ENCODE measurements around the gene NOCT.
"Not testable (repeated sequence)": the region's sequence is repeated elsewhere in the genome, so short reads cannot be mapped to it uniquely, and the experiment has no call there.

Gene NOCT

DNA sequence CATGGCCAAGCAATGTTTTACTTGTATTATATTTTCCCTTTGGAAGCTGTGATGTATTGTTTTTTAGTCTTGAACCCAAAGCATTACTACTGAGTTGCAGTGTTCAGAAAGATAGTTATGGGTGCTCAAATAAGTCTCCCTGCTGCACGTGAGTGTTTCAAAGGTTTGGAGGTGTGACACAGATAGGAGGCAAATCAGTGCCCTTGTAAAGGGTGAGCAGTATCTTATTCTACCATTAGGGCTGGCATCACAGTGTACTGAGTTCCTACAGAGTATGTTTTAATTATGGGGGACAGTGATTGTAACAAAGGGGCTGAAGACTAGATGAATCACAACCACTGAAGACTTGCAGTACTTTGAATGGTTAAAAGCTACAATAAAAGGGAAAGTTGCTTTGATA is 38.3 kb downstream of the NOCT start:
- DNase-seq: no peak

DNA sequence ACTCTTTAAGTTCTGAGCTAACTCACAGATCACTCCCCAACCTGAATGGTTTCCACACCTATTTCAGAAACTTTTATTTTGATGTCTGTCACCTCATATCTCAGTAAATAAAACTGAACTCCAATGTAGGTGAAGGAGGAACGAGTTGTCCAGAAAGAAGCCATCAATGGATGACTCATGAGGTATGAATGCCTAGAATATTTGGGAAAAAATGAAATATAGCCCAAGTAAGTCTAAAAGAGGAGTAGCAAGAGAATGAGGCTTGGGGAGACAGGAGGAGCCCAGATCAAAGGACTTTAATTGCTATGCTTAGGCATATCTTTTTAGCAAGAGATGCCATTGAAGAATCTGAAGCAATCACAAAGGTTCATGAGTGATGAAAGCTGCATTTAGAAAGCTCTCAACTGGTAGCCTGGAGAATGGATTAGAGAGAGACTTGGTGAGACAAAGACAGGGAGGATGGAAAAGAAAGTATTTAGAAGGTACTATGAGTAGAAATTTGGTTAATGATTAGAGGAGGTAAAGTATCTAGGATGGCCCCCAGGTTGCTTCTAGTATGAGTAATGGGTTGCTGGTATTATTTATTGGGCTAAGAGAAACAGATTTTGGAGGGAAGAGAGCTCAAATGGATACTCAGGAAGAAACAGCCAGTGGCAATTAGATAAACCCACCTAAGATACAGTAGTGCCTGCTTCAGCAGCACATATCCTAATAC is 39.4 kb downstream of the NOCT start:
- no peak for DNase-seq

DNA sequence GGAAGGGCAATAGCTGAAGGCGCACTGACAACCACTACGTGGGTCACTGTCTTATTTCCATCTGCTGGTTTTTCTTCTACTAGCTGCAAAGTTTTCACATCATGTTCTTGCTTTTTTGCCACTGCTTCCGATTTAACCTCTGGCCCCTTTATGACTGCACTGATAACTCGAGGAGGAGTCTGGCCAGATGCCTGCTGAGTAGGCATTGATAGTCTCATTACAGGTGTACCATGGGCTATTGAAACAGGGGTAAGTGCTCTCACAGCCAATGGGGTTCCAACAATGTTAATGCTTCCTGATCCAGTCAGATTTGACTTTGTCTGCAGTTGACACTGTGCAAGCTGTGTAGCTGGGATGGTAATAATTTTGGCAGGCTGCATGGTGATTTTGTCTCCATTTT is 43.4 kb downstream of the NOCT start:
- not testable (repeated sequence) for DNase-seq

DNA sequence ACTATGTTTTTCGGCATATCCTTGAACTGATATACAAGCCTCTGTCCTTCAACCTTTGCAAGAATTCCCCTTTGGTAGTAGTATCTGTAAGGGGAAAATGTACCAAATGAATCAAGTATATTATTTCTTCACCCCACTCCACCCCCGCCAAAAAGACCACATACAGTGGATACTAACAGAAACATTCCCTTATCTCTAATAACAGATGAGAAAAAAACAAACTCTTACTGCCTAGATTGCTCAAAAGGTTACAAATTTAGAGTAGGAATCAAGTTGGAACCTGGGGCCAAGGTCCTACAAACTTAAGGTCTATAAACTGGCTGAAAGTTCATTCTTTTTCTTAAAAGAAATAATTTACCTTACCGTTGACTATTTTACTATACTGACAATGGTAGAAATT is 45.0 kb downstream of the NOCT start:
- DNase-seq: no peak

DNA sequence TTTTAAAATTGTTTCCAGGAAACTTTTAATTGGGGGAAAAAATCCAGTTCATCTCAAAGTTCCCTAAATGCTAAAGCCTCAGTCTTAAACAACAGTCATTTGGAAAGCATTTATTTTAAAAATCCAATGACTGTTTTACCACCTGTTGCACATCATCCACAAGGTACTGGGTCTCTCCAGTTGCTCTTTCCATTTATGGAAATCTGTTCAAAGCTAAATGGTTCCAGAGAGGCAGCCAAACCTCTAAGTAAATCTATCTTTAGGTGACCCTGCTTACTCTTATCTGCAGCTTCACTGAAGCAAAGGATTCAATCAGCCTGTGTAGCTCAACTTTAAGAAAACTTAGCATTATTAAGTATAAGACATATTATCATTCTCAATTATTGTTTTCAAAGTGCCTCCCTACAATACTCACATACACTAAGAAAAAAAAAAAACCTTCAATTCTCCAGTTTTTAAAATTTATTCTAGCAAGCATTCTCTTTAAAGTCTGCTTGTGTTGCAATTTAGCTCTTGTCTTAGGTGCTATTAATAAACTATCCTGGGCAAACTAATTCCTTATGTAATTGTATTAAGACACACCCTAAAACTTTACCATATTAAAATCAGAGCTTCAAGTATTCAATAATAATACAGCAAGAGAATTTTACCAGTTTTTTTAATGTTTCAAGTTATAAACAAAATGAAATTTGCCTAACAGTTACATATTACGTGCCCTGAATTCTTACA is 60.6 kb downstream of the NOCT start:
- DNase-seq: no peak

DNA sequence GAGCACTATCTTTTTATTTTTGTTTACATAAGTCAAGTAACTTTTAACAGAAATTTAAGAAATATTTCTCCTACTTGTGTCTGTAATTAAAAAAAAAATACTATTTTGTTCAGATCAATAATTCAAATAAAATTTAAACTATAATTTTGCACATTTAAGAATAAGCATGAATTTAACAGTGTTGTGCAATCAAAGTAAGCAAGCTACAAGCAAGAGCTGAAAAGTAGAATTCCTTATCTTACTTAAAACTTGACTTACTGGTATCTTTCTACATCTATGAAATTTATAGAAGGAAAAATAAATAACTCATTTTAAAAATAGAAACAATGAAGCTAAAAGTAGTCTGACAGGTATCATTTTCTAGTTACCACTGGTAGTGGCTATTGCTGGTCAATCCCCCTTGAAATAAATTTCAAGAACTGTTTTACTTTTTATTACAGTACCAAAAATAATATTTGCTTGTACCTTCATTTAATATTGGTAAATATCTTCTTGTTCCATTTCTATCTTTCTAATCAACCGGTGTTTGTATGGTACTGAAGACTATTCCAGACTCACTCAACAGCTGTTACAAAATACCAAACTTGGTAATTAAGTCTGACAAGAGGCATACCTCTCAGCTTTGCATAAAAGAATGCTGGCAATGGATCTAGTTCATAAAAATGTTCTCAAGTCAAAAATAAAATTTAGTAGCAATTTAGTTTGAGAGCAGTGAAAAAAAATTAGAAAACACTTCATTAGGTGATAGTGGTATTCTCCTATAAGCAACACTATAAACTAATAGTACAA is 62.2 kb downstream of the NOCT start:
- no peak for DNase-seq

DNA sequence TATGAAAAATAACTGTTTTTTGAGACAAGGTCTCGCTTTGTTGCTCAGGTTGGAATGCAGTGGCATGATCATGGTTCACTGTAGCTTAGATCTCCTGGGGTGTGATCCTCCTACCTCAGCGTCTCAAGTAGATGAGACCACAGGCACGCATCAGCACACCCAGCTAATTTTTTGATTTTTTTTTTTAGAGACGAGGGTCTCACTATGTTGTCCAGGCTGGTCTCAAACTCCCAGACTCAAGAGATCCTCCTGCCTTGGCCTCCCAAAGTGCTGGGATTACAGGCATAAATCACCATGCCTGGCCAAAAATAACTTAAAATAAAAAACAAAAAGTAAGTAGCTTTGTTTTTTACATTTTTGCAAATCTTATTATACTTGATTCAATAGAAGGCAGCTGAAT is 63.3 kb downstream of the NOCT start:
- DNase-seq: no peak

DNA sequence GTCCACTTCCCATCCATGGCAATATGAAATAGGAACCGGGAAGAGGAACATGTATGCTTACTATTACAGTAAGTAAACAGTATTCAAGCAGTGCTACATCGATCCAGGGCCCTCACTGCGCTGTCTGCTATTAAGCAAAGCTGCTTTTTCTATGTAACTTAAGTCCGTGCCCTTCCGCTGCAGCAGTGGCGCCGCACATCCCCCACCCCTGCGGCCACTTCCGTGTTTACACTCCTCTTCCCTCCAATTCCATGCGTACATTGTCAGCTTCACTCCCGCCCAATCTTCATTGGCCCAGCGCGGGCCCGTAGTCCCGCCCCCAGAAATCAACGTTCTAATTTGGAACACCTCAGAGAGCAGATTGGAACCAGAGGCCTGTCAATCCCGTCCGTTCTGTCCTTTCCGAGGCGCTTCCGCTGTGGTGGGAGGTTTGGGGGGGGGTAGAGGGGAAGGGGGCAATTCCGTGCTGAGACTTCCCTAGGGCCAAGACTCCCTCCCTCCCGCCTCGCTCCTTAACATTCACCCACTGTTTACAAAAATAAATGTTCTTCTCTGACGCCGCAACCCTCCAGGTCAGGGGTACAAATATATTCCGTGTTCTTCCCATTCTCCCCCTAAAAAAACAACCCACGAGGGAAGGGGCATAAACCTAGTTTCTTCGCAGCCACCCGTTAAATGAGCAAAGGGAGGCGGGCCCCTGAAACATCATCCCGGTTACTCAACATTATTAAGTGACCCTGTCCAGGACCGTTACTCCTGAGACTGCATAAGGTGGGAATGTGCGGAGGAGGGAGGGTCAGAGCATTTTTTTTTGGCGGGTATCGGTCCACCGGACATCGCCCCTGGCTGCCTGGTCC is 67.4 kb downstream of the NOCT start:
- peak; percentile 83 for DNase-seq

DNA sequence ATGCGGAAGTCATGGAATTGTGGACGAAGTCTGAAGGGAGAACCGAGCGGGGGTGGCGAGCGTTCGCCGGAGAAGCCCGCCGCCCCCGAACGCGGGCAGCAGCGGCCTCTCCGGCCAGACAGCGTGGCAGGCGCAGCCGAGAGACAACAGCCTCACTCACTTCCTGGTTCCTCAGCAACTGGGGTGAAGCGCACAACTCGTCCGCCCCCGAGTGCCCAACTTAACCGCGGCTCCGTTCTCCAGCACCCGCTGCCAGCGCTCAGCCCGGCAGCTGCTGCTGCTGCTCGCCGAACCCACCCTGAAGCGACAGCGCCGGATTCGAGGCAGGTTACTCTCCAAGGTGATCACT is 68.0 kb downstream of the NOCT start:
- peak; percentile 58 for DNase-seq

DNA sequence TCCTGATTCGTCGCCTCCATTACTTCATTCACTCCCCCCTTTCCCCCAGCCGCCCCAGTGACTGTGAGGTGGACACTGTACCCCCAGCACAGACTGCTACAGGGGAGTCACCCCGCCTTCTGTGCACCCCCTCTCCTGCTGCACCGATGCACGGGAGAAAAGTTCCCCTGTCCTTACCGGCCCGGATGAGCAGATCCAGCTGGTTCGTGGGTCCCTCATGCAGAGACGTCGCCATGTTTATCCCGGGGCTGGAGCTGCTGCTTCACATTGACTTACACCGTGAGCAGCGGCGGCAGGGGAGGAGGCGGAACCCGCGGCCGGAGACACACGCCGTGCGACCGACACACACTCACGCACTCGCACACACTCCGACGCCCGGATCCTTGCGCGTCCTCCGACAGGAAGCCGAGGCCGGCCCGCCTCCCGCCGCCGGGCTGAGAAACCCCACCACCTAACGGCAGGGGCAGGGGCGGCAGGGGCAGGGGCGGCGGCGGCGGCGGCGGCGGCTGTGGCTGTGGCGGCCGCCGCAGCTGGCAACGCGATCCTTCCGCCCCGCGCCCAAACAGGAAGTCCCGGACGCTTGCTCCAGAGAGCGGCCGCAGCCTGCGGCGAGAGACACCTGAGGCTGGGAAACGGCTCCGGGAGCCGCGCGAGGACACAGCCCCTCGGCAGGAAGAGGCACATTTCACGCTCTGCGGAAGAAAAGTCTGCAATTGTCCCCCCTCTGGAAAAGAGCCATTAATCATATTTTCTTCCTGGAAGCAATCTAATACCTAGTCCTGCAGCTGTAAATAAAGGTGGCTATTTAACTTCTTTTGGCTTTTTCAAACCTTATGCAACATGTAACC is 68.6 kb downstream of the NOCT start:
- peak; percentile 87 for DNase-seq

DNA sequence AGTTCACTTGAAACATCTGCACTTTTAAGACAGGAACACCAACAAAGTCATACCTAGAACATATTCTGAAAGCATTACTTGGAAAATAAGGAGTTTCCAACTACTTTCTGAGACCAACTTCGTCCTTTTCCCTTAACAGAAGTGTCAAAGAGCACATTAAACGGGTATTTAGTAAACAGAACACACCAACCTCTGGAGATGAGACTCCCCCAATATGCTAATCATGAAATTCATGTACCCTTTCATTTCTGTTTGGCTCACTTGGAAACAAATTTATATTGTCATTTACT is 69.2 kb downstream of the NOCT start:
- DNase-seq: no peak

DNA sequence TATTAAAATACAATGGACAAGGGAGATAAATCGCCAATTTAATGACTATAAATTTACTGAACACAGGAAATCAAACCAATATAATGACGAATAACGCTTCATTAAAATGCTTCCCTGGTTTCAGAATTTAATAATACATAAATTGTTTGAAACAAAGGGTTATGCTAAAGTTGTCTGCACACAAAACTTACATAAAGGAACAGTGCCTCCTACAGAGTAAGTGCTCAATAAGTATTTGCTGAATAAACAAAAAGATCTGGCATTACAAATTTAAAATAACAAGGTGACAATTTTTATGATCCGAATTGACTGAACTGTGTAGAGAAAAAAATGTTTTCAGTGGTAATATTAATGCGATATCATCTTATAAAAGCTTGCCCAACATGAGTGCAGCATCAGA is 69.6 kb downstream of the NOCT start:
- DNase-seq: no peak

DNA sequence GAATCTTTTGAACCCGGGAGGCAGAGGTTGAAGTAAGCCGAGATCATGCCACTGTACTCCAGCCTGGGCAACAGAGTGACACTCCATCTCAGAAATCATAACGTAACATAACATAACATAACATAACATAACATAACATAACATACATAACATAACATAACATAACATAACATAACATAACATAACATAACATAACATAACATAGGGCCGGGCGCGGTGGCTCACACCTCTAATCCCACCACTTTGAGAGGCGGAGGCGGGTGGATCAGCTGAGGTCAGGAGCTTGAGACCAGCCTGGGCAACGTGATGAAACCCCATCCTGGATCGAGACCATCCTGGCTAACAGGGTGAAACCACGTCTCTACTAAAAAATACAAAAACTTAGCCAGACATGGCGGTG is 76.7 kb downstream of the NOCT start:
- DNase-seq: no peak
